ENCODE data around the gene IFNK.

- TF ChIP-seq CTCF (IDR thresholded peaks at IDR 0.05; ENCODE audit: insufficient read depth, low read depth, low read length): no peak
- TF ChIP-seq EZH2 (IDR thresholded peaks at IDR 0.05; ENCODE audit: insufficient read depth, low read length): no peak
These were observed 18.4 kb downstream of the IFNK start for GRCh38 chr9:27542508-27542907.

Measured in astrocyte (in vitro differentiated cells and primary cell).